COLO829 (cell line): Measurements from ENCODE around the gene SLC7A14.

Experiments
- DNase-seq: peaks from one replicate; pipeline ENCODE4 v3.0.0; 2012; ENCODE audit warnings: low spot score

SLC7A14 gene

GRCh38 chr3:170585937-170586310 lies at the start of gene SLC7A14:
TSS of gene SLC7A14 (minus strand) at chr3:170586075. CDS start at chr3:170526936, 59,139 bp downstream.
- DNase-seq: no peak

- DNase-seq: no peak
Measured at GRCh38 chr3:170635385-170635735, 49.5 kb upstream of the SLC7A14 start.

GRCh38 chr3:170634663-170635384 lies 48.9 kb upstream of the SLC7A14 start:
- no peak for DNase-seq

- no peak for DNase-seq
Measured at GRCh38 chr3:170633573-170633972, 47.7 kb upstream of the SLC7A14 start.

- no peak for DNase-seq
Measured at GRCh38 chr3:170632780-170633179, 46.9 kb upstream of the SLC7A14 start.

GRCh38 chr3:170631755-170632488 lies 46.0 kb upstream of the SLC7A14 start:
- no peak for DNase-seq

- no peak for DNase-seq
Measured at GRCh38 chr3:170623524-170623923, 37.6 kb upstream of the SLC7A14 start.

GRCh38 chr3:170622369-170623159 lies 36.7 kb upstream of the SLC7A14 start:
- no peak for DNase-seq

- no peak for DNase-seq
Measured at GRCh38 chr3:170621256-170621655, 35.4 kb upstream of the SLC7A14 start.

GRCh38 chr3:170614214-170614966 lies 28.5 kb upstream of the SLC7A14 start:
- DNase-seq: peak; percentile 32

GRCh38 chr3:170611751-170612150 lies 25.9 kb upstream of the SLC7A14 start:
- no peak for DNase-seq

- no peak for DNase-seq
Measured at GRCh38 chr3:170610321-170610884, 24.5 kb upstream of the SLC7A14 start.

- no peak for DNase-seq
Measured at GRCh38 chr3:170608475-170608874, 22.6 kb upstream of the SLC7A14 start.

- DNase-seq: no peak
Measured at GRCh38 chr3:170606675-170607074, 20.8 kb upstream of the SLC7A14 start.

GRCh38 chr3:170605490-170605889 lies 19.6 kb upstream of the SLC7A14 start:
- DNase-seq: no peak

GRCh38 chr3:170603770-170604510 lies 18.1 kb upstream of the SLC7A14 start:
- DNase-seq: no peak

GRCh38 chr3:170602556-170602955 lies 16.7 kb upstream of the SLC7A14 start:
- no peak for DNase-seq

GRCh38 chr3:170600005-170600624 lies 14.2 kb upstream of the SLC7A14 start:
- no peak for DNase-seq

- no peak for DNase-seq
Measured at GRCh38 chr3:170599091-170599490, 13.2 kb upstream of the SLC7A14 start.

GRCh38 chr3:170598091-170598502 lies 12.2 kb upstream of the SLC7A14 start:
- DNase-seq: no peak

GRCh38 chr3:170594528-170594927 lies 8.7 kb upstream of the SLC7A14 start:
- DNase-seq: no peak
